ENCODE measurements around the gene DNAH12. TPM values are rescaled to one million over a fixed set of nuclear protein-coding genes. Genes with fewer than 3 reads are reported as not detected.
A peak's percentile ranks its signal among the peaks of the same experiment; 100 is the strongest.

DNAH12 gene
- total and polyA plus RNA-seq, 2 of the 4 experiments (the other 2 are of a cell fraction) = under 0.01 to 0.02 TPM

DNA sequence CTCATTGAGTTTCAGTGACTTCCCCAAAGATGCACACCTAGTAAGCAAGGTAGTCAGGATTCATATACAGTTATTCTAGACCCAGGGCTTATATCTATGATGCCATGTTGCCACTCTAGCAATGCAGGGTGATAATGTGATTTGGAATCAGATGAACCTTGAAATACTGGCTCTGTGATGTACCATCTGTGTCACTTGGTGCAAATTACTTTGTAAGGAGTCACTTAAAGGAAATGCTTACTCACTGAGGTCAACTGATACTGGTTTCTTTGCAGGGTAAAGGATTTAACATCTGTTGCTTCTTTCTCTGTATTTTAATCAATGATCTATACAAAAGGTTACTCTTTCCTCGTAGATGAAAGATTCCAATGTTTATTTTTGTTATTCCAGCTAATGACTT lies 262.4 kb downstream of the DNAH12 start:
- Histone ChIP-seq H3K14ac (replicated peaks; ENCODE audit: low read depth, low read length) (no peak overlapping the region), H3K27me3 (ENCODE audit: control insufficient read depth, insufficient read depth, low read length) (no peaks in the 10 kb centered on the region), H3K18ac (ENCODE audit: low read depth, low read length) (no peak overlapping the region), H2AFZ (replicated peaks; ENCODE audit: low read length, poor library complexity) (no peak overlapping the region), H3K4me1 (ENCODE audit: control insufficient read depth, insufficient read depth, low read length) (peaks cover 6% of the 10 kb centered on the region), H3K4ac (ENCODE audit: low read depth, low read length) (no peak overlapping the region), H3K23ac (ENCODE audit: low read depth, low read length) (no peak overlapping the region), H2AK9ac (replicated peaks; ENCODE audit: low read depth, low read length, poor library complexity) (no peak overlapping the region), H4K5ac (ENCODE audit: low read depth, low read length) (no peak overlapping the region), H4K8ac (ENCODE audit: low read depth in 2 of 2, low read length in 2 of 2) (no peak overlapping the region), H2AK5ac (ENCODE audit: low read depth, low read length) (no peak overlapping the region), H2BK20ac (ENCODE audit: low read depth, low read length) (no peak overlapping the region), H3K27ac (ENCODE audit: insufficient read depth, low read length) (no peak overlapping the region), H3K9me3 (ENCODE audit: control insufficient read depth, insufficient read depth, low read length) (peaks cover 3% of the 10 kb centered on the region; the same call in 1 of the 2 replicates), H3K56ac (ENCODE audit: extremely low read depth, insufficient read depth, low read length) (no peak overlapping the region), H3K36me3 (ENCODE audit: control insufficient read depth, insufficient read depth, low read length) (no peaks in the 10 kb centered on the region), H4K20me1 (ENCODE audit: insufficient read depth, low read length) (no peaks in the 10 kb centered on the region), H2BK5ac (ENCODE audit: low read depth, low read length, poor library complexity, severe bottlenecking) (no peak overlapping the region), H2BK120ac (ENCODE audit: low read depth, low read length) (no peak overlapping the region), H4K91ac (ENCODE audit: insufficient read depth, low read depth, low read length) (no peak overlapping the region), H3K9me1 (ENCODE audit: insufficient read depth, low read length) (peaks cover 7% of the 10 kb centered on the region), H3K4me2 (ENCODE audit: low read depth, low read length) (no peak overlapping the region), H3K4me3 (ENCODE audit: insufficient read depth, low read depth, low read length) (no peak overlapping the region), H2BK15ac (ENCODE audit: low read depth, low read length) (no peak overlapping the region), H3K79me1 (ENCODE audit: low read depth in 1 of 2, low read length in 2 of 2) (no peaks in the 10 kb centered on the region), H3K9ac (ENCODE audit: low read depth, low read length) (no peak overlapping the region)
- peak; percentile 51 for DNase-seq
- intact Hi-C loops (cut with micrococcal nuclease) = no loop called here
- TF ChIP-seq RCOR1 (IDR thresholded peaks at IDR 0.05; ENCODE audit: insufficient replicate concordance, low read length) = no peak
- no peak for TF ChIP-seq MAZ (IDR thresholded peaks at IDR 0.05; ENCODE audit: borderline replicate concordance, low read depth, low read length)
- TF ChIP-seq NFE2L2 (IDR thresholded peaks at IDR 0.05; ENCODE audit: low read depth, low read length) = no peak
- no peak for TF ChIP-seq FOS (IDR thresholded peaks at IDR 0.05; ENCODE audit: low read depth, low read length)
- TF ChIP-seq RAD21 (IDR thresholded peaks at IDR 0.05; ENCODE audit: low read length) = no peak
- no peak for TF ChIP-seq RFX5 (IDR thresholded peaks at IDR 0.05; ENCODE audit: low read depth, low read length)
- no peak for TF ChIP-seq CHD1 (IDR thresholded peaks at IDR 0.05; ENCODE audit: low read depth, low read length)
- no TSS peak for BruUV-seq (replicated peaks)
- dilution Hi-C loops (cut with HindIII; ENCODE audit: low sequenced_read_pairs, unreplicated experiment) = no loop called here
- ChIA-PET POLR2A (ENCODE audit: unreplicated experiment) (no interaction called here), CTCF (interaction anchor here (0.6 kb wide), 1 partner anchor 120 kb away, joined by 3 read pairs; no protein-coding TSS in a partner anchor)
- in situ Hi-C loops (cut with MboI; ENCODE audit: low sequenced_read_pairs) = no loop called here
- peak; percentile 32; the same call in 1 of the 2 replicates for ATAC-seq (ENCODE audit: low read depth)
- no CpG with 5 or more reads among the region's 1 CpG for WGBS, 2 experiments (ENCODE audit: extremely low coverage in 2 of 2, insufficient read length in 1 of 2)

All from IMR-90 (cell line).